Left hindlimb (tissue), 1 donor: ENCODE results near the gene JPH2.
"Not testable (repeated sequence)": the region's sequence is repeated elsewhere in the genome, so short reads cannot be mapped to it uniquely, and the experiment has no call there.

Experiments used
- DNase-seq: peaks from one replicate; pipeline ENCODE4 v3.0.0-alpha.2; 2018

JPH2 gene

DNA sequence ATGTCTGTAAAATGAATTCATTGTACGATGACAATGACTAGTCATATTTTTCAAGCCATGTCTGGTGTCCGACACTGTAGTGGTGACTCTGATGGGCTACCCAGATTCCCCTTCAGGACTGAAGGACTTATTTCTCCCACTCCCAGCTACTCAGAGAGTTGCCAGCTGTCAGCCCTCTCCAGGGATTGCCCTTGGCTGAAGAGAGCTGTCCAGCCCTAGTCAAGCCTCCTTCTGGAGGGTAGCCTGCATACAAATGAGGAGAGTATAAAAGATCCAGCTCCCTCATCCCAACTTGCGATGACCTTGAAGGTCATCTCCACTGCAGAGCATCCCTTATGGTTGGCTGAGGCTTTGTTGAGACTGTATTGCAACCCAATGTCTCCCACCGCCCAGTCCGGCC lies 29.9 kb downstream of the JPH2 start:
- DNase-seq, result no peak

DNA sequence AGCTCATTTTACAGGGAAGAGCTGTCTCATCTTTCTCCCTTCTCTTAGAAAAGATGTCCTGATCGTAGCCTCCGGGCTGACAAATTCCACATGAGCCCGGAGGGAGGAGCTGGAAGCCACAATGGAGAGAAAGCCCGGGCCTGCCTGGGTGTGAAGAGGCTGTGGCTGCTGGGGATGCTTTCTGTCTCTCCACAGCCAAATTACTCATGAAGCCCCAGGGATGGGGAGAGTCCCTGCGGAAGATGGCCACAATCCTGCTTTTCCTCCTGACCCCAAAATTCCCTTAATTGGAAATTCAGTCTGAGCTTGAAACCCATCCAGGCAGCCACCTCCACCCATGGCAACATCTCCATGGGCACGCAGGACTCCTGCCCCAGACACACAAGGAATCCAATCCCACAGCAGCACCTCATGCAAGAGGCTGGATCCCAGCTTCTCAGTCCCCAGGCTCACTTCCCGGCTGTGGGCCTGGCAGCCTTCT lies 32.4 kb downstream of the JPH2 start:
- DNase-seq, result no peak

DNA sequence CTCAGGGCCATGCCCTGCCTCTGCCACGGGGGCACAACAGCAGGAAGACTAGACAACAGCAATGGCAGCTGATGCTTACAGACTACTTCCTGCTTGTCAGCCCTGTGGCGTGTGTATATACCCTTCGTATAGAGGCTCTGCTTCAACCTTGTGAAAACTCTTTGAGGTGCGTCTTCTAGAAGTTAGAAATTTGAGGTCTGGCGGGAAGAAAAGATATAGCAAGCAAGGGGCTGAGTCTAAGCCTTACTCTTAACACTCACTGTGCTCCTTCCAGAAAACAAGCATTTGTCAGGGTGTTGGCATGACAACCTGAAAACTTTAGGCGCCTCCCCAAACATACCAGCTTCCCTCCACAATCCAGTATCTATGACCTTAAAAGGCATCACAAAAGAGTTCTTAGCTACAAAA lies 33.3 kb downstream of the JPH2 start:
- no peak for DNase-seq

DNA sequence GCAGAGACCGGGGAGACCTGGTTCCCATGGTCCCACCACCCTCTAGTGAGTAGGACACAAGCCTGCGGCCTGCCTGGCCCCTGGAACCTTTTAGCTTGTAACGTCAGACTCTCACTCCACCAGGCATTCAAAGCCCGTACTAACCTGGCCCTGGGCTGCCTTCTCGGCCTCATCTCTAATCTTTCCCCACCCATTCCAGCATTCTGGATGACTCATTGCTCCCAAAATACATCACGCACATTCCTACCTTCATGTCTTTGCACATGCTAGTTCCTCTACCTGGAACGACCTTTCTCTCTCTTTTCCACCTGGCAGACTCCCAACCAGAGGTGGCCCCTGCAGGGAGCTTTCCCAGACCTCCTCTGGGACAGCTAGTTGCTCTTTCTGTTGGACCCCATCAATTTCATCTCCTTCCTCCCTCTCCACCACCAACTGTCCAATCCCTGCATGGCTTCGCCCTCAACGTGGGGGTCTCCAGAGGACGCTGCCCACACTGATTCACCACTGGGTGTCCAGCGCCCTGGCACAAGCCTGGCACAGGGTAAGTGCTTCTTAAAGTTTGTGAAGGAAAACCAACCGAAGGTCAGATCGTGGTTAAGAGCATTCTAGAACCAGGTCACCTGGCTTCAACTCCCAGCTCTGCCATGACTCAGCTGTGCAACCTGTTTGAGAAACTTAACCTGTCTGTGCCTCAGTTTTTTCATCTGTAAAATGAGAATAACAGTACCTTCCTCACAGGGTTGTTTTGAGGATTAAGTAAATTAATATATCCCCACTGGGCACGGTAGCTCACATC lies 35.2 kb downstream of the JPH2 start:
- no peak for DNase-seq

DNA sequence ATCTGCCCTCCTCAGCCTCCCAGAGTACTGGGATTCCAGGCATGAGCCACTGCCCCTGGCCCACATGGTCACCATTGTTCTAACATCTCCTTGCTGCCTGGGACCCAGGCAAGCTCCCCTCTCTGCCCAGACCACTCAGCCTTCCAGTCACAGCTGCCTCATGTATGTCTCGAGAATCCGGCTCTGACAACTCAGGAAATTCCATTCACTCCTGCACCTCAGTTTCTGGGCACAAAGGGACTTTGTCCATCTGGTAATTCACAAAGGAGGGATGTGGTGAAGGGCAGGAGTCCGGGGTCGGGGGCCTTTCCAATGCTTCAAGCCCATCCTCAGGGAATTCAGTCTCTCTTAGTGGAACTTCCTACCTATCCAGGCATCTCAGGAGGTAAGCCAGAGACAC lies 40.7 kb downstream of the JPH2 start:
- DNase-seq, result no peak

DNA sequence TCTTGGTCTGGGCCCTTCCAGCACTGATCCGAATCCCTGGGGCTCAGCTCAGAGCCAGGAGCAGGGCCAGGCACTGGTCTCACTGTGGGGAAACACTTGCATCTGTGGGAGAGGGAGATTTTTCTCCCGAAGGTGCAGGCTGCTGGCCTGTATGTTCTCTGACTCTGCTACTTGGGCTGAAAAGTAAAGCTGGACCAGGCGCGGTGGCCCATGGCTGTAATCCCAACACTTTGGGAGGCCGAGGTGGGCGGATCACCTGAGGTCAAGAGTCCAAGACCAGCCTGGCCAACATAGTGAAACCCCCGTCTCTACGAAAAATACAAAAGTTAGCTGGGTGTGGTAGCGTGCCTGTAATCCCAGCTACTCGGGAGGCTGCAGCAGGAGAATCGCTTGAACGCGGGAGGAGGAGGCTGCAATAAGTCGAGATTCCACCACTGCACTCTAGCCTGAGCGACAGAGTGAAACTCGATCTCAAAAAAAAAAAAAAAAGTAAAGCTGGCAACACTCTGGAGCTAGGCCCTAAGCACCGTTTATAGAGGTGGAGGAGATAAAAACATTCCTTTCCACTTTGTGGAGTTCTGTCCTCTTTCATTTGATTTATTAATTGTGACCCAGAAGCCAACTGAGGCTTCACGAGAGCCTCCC lies 41.7 kb downstream of the JPH2 start:
- no peak for DNase-seq

DNA sequence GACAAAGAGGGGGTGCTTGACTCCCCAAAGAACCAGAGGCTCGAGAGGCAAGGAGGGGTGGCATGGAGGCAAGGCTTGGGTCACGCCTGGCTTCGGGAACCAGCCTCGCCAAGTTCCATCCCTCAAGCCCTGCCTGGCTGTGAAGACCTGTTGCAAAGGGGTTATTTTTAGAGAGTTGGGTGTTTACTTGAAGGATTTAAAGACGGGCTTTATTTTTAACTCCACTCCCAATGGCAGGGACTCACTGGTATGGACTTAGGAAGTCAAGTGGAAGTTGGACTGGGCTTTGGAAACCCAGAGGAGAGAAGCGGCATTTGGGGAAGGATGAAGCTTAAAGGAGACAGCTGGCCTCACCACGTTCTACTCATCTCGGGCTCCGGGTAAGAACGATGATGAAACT lies 43.1 kb downstream of the JPH2 start:
- no peak for DNase-seq

DNA sequence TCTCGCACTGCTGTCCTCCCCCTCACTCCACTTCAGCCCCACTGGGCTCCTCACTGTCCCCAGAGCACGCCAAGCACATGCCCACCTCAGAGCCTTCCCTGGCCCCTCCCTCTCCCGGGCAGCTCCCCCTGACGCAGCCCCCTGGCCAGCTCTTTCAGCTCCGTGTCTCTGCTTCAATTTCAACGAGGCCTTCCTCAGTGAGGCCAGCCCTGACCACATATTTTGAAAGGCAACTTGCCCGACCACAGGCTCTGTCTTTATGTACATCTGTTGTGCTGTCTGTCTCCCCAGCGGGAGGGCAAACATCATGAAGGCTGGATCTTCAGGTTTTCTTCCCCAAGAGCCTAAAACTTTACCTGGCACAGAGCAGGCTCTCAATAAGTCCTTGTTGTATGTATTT lies 44.6 kb downstream of the JPH2 start:
- peak; percentile 68 for DNase-seq

DNA sequence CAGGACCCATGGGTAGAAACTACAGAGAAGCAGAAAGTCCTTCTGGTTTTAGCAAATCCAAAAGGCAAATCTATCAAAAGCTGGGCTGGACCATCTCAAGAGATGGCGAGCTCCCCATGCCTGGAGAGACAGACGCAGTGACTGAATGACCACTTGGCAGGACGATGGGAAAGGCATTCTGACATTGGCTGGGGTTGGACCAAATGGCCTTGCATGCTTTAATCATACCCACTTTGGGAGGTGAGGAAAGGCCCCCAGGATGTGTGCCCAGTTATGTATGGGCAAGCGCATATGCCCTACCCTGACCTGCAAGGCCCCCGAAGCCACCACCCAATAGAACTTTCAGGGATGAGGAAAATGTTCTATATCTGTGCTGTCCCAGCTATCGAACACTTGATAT lies 45.1 kb downstream of the JPH2 start:
- DNase-seq, result no peak

DNA sequence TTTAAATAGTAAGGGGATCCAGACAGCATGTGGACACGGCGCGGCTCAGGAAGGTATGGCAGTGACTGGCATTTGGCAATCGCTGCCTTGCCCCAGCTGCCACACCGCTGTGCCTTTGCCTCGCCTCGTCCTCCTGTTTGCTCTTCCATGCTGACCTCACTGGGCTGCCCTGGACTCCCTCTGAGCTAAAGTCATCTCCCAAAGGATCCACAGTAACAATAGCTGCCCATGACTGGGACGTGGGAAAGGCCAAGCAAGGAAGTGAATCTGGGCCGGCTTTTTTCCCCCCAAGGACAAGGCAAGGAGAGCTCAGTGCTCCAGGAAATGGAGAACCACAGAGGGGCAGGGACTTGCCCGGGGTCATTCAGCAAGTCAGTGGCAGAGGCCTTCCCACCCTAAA lies 48.1 kb downstream of the JPH2 start:
- no peak for DNase-seq

DNA sequence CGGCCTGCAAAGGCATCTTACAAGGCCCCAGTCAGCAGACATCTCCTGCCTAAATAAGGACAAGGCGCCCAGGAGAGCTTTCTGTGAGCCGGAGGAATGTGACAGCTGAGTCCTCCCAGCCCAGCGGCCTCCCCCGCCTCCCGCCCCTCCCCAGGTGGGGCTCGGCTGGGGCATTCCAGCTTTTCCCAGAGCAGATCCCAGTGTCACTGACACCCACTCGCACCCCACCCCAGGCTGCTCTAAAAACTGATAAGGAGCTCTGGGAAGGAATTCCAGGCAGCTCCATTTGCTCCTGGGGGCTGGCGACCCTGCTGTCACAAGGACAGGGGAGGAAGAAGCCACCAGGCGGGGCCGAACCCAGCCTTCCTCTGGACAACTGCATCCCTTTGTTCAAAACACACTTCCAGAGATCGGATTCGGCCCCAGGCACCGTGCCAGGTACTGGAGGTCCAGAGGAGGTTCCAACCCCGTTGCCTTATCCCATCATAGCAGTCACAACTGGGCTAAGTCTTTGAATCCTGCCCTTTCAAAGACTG lies 49.7 kb downstream of the JPH2 start:
- DNase-seq, result peak; percentile 65

DNA sequence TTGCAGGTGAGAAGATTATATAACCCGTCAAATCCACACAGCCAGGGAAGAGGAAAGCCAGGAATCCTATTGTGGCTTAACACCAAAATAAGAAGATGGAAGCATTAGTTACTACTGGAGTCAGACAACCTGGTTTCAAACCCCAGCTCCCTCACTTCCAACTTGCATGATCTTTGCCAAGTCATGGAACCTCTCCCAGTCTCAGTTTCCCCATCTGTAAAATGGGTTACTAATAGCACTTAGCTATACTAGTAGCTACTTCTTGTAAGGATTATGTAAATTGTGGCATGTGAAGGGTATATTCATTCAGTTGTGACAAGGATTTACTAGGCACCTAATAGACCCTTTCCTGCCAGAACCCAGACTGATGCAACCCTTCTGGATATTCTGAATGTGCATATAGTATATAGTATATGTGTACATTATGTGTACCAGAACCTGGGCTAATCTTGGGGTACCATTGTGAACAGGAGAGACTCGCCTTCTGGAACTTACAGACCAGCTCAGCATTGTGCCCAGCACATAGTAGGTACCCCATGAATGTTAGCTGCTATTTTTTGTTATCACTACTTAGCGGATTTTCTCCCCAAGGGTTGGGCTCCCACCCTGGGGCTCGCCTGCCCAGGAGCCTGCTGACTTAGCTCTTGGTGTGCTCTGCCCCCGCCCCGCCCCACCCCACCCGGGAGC lies 50.3 kb downstream of the JPH2 start:
- DNase-seq, result no peak

DNA sequence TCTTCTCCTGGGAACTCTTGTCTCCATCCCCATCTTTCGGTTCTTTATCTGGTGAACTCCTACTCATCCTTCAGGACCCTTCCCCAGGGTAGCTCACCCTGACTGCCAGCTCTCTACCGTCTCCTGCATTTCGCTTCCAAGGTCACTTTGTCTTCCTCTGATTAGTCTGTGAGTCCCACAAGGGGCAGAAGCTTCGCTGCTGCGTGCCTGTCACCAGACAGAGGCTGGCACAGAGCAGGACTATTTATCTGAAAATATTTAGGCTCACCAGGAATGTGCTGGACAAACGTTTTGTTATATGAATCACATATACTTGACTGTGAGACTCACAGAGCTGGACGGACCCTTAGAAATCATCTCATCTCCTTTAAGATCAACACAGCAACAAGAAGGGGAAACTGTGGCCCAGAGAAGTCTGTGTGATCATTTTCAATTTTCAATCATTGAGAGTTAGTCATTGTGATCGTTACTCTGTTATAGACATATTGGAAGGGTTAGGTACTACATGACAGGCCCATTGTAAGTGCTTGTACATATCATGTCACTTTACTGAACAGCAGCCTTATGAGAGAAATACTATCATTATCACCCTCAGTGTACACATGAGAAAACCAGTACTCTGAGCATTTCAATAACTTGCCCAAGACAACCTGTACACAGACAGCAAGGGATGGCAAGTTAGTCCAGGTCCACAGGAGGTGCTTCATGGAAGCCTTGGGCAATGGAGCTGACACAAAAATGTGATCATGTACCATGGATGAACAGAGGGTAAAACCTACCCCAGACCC lies 51.4 kb downstream of the JPH2 start:
- DNase-seq, result no peak

DNA sequence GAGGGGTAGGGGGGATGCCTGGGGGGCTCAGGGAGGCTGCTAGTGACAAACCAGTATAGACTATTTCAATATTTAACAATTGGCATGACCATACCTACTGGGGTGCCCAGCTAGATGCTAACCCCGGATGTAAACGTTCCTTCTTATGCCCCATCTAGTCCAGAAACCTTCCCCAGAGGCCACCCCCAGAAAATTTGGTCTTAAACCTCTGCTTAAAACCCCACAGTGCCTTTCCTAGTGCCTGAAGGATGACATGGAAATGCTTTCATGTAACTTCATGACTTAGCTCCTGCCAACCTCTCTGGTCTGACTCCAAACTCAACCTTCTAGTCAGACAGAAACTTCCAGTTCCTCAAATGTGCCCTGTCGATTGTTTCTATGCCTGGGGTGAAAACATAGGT lies 52.0 kb downstream of the JPH2 start:
- no peak for DNase-seq

DNA sequence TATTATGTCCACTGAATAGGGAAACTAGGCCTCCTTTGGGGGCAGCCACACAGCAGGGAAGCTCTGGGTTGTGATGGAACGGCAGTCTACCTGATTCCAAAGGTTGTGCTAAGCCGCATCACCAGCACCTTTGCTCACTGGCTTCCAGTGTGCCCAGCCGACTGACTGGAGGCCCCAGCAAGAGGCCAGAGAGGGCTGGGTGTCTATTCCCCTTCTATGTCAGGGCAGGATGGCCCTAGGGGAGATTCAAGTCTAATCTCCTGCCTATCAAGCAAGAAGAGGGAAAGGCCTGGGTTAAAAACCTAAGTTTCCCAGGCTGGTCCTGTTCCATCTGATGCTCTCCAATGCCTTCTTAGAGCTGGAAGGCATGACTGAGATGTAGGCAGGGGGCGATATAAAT lies 53.6 kb downstream of the JPH2 start:
- no peak for DNase-seq

DNA sequence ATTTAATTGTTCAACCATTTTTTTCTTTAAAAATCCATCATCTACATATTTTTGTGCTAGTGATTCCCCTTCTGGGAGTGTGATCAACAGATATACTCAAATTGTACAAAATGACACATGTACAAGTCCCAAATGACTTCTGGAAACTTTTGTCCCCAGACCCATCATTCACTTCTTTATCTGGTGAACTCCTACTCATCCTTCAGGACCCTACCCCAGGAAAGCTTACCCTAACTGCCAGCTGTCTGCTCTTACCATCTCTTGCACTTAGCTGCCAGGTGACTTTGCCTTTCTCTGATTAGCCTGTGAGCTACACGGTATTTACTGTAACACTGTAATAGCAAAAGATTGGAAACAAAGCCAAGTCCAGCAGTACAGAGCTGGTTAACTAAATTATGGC lies 55.3 kb downstream of the JPH2 start:
- no peak for DNase-seq

DNA sequence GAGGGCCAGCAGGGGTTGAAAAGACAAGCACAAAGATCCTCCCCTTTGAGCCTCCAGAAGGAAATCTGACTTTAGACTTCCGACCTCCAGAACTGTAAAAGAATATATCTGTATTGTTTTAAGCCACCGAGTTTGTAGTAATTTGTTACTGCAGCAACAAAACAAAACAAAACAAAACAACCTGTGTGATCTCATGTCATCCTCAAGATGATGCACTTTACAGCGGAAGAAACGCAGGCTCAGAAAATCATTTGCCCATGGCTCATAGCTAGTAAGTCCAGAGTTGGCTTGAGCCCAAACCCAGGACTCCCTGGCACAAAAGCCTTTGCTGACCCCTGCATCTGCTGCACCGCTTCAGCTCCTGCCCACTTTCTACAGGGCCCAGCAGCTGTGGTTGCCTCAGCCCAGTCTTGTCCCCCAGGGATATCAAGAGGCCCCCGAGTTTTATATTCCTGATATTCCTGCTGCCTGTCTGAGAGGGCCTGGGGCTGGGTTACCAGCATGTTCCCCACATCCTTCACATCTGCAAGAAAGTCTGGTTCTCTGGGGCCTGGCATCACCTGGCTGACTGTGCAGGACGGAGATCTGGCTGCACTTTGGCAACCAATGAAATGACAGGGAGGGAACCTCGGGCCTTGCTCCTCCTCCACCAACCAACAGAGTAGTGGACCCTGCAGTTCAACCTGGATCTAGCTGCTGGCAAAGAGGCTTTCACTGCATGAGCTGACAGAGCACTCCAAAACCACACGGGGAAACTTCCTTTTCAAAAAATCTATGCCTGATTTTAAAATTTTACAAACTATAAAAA lies 56.9 kb downstream of the JPH2 start:
- no peak for DNase-seq

DNA sequence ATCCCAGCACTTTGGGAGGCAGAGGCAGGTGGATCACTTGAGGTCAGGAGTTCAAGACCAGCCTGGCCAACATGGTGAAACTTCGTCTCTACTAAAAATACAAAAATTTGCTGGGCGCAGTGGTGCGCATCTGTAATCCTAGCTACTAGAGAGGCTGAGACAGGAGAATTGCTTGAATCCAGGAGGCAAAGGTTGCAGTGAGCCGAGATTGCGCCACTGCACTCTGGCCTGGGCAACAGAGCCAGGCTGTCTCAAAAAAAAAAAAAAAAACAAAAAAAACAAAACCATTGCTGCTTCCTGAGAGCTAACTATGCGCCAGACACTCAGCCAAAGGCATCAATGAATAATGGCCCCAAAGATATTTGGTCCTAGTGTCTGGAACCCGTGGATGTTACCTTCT lies 57.7 kb downstream of the JPH2 start:
- not testable (repeated sequence) for DNase-seq

DNA sequence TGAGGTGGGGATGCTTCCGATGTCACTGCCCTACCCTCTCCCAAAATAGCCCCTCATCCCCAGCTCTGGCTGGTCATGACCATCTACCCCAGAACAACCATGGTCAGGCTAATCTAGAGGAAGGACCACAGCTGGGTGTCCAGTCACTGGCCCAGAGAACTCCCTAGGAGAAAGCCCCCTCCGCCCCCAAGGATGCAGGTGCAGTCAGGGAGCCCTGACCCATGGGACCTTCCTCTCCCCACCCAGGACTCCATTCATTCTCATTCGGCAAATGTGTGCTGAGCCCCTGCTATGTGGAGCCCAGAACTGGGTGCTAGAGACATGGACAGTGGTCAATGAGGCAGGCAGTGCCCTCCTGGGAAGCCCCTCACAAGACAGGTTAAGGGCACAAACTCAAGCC lies 60.5 kb downstream of the JPH2 start:
- DNase-seq, result no peak

DNA sequence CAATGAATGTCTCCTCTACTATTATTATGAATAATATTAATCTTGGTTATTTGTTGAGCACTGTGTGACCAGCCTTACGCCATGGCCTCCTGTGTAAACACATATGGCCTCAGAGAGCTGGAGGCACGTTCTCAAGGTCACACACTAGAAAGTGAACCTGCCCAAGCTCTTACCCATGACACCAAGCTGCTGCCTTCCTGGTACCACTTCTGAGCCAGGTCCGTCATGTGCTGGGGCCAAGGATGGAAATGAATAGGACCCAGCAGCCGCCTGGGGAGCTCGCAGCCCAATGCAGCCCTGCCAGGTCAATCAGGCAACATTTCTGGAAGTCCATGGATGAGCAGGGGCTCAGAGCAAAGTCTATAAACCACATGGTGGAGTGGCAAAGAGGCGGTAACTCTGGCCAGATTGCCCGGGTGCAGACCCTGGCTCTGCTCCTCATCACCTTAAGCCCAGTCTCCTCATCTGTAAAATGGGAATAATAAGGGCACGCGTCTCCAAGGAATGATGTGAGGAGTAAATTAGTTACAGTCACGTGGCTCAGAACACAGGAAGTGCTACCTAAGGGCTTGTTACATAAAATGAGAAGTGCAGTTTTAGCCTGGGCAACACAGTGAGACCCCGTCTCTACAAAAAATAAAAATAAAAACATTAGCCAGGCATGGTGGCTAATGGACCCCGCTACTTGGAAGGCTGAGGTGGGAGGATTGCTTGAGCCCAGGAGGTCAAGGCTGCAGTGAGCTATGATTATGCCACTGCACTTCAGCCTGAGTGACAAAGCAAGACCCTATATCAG lies 61.5 kb downstream of the JPH2 start:
- DNase-seq, result no peak

DNA sequence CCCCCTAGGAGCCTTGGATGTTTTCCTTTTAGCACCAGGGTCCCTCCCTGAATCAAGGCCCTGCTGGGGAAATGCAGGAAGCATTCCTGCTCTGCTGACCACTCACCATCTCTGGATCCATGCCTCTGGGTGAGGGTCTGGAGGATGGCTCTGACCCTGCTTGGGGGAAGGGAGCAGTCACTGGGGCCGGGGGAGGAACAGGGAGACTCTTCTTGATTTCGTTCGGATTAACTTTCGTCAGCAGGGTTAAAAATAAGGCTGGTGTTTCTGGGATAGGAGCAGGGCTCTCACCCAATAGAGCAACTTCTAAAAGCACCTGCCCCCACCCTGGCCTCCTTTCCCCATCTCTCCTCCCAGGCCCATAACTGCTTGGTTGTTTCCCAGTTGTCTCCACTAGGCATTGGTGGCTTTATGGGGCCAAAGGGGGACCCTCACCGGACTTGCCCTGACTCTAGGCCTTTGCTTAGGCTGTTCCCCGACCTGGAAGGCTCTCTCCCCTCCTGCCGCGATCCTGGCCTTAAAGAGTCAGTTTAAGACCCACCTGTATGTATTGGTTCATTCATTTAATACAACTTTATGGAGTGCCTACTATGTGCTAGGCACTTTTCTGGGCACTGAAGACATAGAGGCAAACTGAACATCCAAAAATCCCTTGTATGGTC lies 63.0 kb downstream of the JPH2 start:
- no peak for DNase-seq
